Activated naive CD4-positive, alpha-beta T cell treated with anti-CD3 and anti-CD28 coated beads, Interleukin-2, amount 50 U/mL, for 24 hours (primary cell): ENCODE results near the gene DPP6.

ENCODE experiments used
- H3K27ac Mint-ChIP-seq: one replicate; pipeline ENCODE4 v1.8.0; 2021; ENCODE audit warnings: mild to moderate bottlenecking, mixed read lengths
- H3K27me3 Mint-ChIP-seq: one replicate; pipeline ENCODE4 v1.8.0; 2021; ENCODE audit warnings: mixed read lengths
- H3K36me3 Mint-ChIP-seq: one replicate; pipeline ENCODE4 v1.8.0; 2021; ENCODE audit warnings: mixed read lengths
- H3K4me1 Mint-ChIP-seq: one replicate; pipeline ENCODE4 v1.8.0; 2021; ENCODE audit warnings: mixed read lengths
- H3K4me3 Mint-ChIP-seq: one replicate; pipeline ENCODE4 v1.8.0; 2021; ENCODE audit warnings: mild to moderate bottlenecking, mixed read lengths
- H3K9me3 Mint-ChIP-seq: one replicate; pipeline ENCODE4 v1.8.0; 2021; ENCODE audit warnings: mixed read lengths

Gene DPP6

GRCh38 chr7:154874409-154875113 lies 822.4 kb downstream of the DPP6 start:
- no peaks in the 10 kb centered on the region for H3K36me3 Mint-ChIP-seq
- H3K27me3 Mint-ChIP-seq = peaks cover 9% of the 10 kb centered on the region
- no peaks in the 10 kb centered on the region for H3K4me1 Mint-ChIP-seq
- no peaks in the 10 kb centered on the region for H3K9me3 Mint-ChIP-seq
- H3K27ac Mint-ChIP-seq = no peak overlapping the region
- no peak overlapping the region for H3K4me3 Mint-ChIP-seq

GRCh38 chr7:154875297-154875696 lies 823.1 kb downstream of the DPP6 start:
- Mint-ChIP-seq H3K4me1 (no peaks in the 10 kb centered on the region), H3K9me3 (no peaks in the 10 kb centered on the region), H3K27me3 (peaks cover 9% of the 10 kb centered on the region), H3K4me3 (no peak overlapping the region), H3K27ac (no peak overlapping the region), H3K36me3 (no peaks in the 10 kb centered on the region)

GRCh38 chr7:154876516-154876915 lies 824.3 kb downstream of the DPP6 start:
- Mint-ChIP-seq H3K27me3 (peaks cover 7% of the 10 kb centered on the region), H3K9me3 (no peaks in the 10 kb centered on the region), H3K4me1 (no peaks in the 10 kb centered on the region), H3K4me3 (no peak overlapping the region), H3K27ac (no peak overlapping the region), H3K36me3 (no peaks in the 10 kb centered on the region)

- Mint-ChIP-seq H3K4me3 (no peak overlapping the region), H3K36me3 (no peaks in the 10 kb centered on the region), H3K27me3 (peaks cover 7% of the 10 kb centered on the region), H3K27ac (no peak overlapping the region), H3K9me3 (no peaks in the 10 kb centered on the region), H3K4me1 (no peaks in the 10 kb centered on the region)
Observed at GRCh38 chr7:154877031-154877430, 824.8 kb downstream of the DPP6 start.

- Mint-ChIP-seq H3K27ac (no peak overlapping the region), H3K4me1 (no peaks in the 10 kb centered on the region), H3K27me3 (peaks cover 5% of the 10 kb centered on the region), H3K4me3 (no peak overlapping the region), H3K9me3 (no peaks in the 10 kb centered on the region), H3K36me3 (no peaks in the 10 kb centered on the region)
Observed at GRCh38 chr7:154879629-154880028, 827.4 kb downstream of the DPP6 start.

GRCh38 chr7:154880513-154880912 lies 828.3 kb downstream of the DPP6 start:
- H3K27ac Mint-ChIP-seq = no peak overlapping the region
- H3K36me3 Mint-ChIP-seq = no peaks in the 10 kb centered on the region
- H3K4me1 Mint-ChIP-seq = no peaks in the 10 kb centered on the region
- H3K4me3 Mint-ChIP-seq = no peak overlapping the region
- peaks cover 4% of the 10 kb centered on the region for H3K27me3 Mint-ChIP-seq
- no peaks in the 10 kb centered on the region for H3K9me3 Mint-ChIP-seq

- no peak overlapping the region for H3K4me3 Mint-ChIP-seq
Observed at GRCh38 chr7:154881026-154881425, 828.8 kb downstream of the DPP6 start.

GRCh38 chr7:154881526-154881925 lies 829.3 kb downstream of the DPP6 start:
- Mint-ChIP-seq H3K4me1 (no peaks in the 10 kb centered on the region), H3K9me3 (no peaks in the 10 kb centered on the region), H3K27me3 (peaks cover 4% of the 10 kb centered on the region), H3K36me3 (no peaks in the 10 kb centered on the region), H3K4me3 (no peak overlapping the region), H3K27ac (no peak overlapping the region)

More at GRCh38 chr7:154881026-154881425, 828.8 kb downstream of the DPP6 start:
- Mint-ChIP-seq H3K36me3 (no peaks in the 10 kb centered on the region), H3K27ac (no peak overlapping the region), H3K9me3 (no peaks in the 10 kb centered on the region), H3K27me3 (peaks cover 4% of the 10 kb centered on the region), H3K4me1 (no peaks in the 10 kb centered on the region)

GRCh38 chr7:154882931-154883474 lies 830.8 kb downstream of the DPP6 start:
- Mint-ChIP-seq H3K27me3 (peaks cover 1% of the 10 kb centered on the region), H3K9me3 (no peaks in the 10 kb centered on the region), H3K4me1 (no peaks in the 10 kb centered on the region), H3K27ac (no peak overlapping the region), H3K4me3 (no peak overlapping the region), H3K36me3 (no peaks in the 10 kb centered on the region)

GRCh38 chr7:154884348-154884920 lies 832.2 kb downstream of the DPP6 start:
- Mint-ChIP-seq H3K27ac (no peak overlapping the region), H3K9me3 (no peaks in the 10 kb centered on the region), H3K36me3 (no peaks in the 10 kb centered on the region), H3K4me3 (no peak overlapping the region), H3K27me3 (peaks cover 2% of the 10 kb centered on the region), H3K4me1 (no peaks in the 10 kb centered on the region)

GRCh38 chr7:154886591-154886990 lies 834.4 kb downstream of the DPP6 start:
- Mint-ChIP-seq H3K27ac (no peak overlapping the region), H3K27me3 (peaks cover 2% of the 10 kb centered on the region), H3K4me3 (no peak overlapping the region), H3K4me1 (no peaks in the 10 kb centered on the region), H3K36me3 (no peaks in the 10 kb centered on the region), H3K9me3 (no peaks in the 10 kb centered on the region)

- Mint-ChIP-seq H3K36me3 (no peaks in the 10 kb centered on the region), H3K9me3 (no peaks in the 10 kb centered on the region)
Observed at GRCh38 chr7:154888690-154889089, 836.5 kb downstream of the DPP6 start.

GRCh38 chr7:154892459-154892858 lies 840.3 kb downstream of the DPP6 start:
- Mint-ChIP-seq H3K27ac (no peak overlapping the region), H3K9me3 (no peaks in the 10 kb centered on the region), H3K36me3 (no peaks in the 10 kb centered on the region), H3K27me3 (peaks cover 2% of the 10 kb centered on the region), H3K4me3 (no peak overlapping the region), H3K4me1 (no peaks in the 10 kb centered on the region)

More at GRCh38 chr7:154888690-154889089, 836.5 kb downstream of the DPP6 start:
- H3K4me3 Mint-ChIP-seq = no peak overlapping the region
- H3K27me3 Mint-ChIP-seq = peaks cover 2% of the 10 kb centered on the region
- H3K4me1 Mint-ChIP-seq = no peaks in the 10 kb centered on the region
- H3K27ac Mint-ChIP-seq = no peak overlapping the region

- H3K27me3 Mint-ChIP-seq = no peaks in the 10 kb centered on the region
- no peak overlapping the region for H3K27ac Mint-ChIP-seq
- H3K36me3 Mint-ChIP-seq = no peaks in the 10 kb centered on the region
- no peak overlapping the region for H3K4me3 Mint-ChIP-seq
- H3K4me1 Mint-ChIP-seq = no peaks in the 10 kb centered on the region
- H3K9me3 Mint-ChIP-seq = no peaks in the 10 kb centered on the region
Observed at GRCh38 chr7:154896076-154896475, 843.9 kb downstream of the DPP6 start.

- no peak overlapping the region for H3K4me3 Mint-ChIP-seq
- H3K4me1 Mint-ChIP-seq = no peaks in the 10 kb centered on the region
- H3K27me3 Mint-ChIP-seq = no peaks in the 10 kb centered on the region
- H3K27ac Mint-ChIP-seq = no peak overlapping the region
- no peaks in the 10 kb centered on the region for H3K36me3 Mint-ChIP-seq
- H3K9me3 Mint-ChIP-seq = no peaks in the 10 kb centered on the region
Observed at GRCh38 chr7:154898973-154899855, 847.0 kb downstream of the DPP6 start.

- Mint-ChIP-seq H3K36me3 (no peaks in the 10 kb centered on the region), H3K9me3 (no peaks in the 10 kb centered on the region), H3K4me3 (no peak overlapping the region), H3K4me1 (no peaks in the 10 kb centered on the region), H3K27ac (no peak overlapping the region), H3K27me3 (no peaks in the 10 kb centered on the region)
Observed at GRCh38 chr7:154899862-154900261, 847.7 kb downstream of the DPP6 start.
